Glomerular visceral epithelial cell (primary cell): ENCODE measurements around the gene AIFM3.
A peak's percentile ranks its signal among the peaks of the same experiment; 100 is the strongest.
"Not testable (repeated sequence)": the region's sequence is repeated elsewhere in the genome, so short reads cannot be mapped to it uniquely, and the experiment has no call there.

ENCODE experiments used
- DNase-seq: peaks from one replicate; pipeline ENCODE4 v3.0.0-alpha.2; 2016; ENCODE audit errors: extremely low spot score

Gene AIFM3

GRCh38 chr22:21001601-21002325 lies 34.7 kb downstream of the AIFM3 start, which contains the start of gene THAP7:
Gene THAP7, minus strand, starts transcription at chr22:21002118. Its CDS starts 207 bp downstream, at chr22:21001911.
- peak; percentile 95 for DNase-seq

DNA sequence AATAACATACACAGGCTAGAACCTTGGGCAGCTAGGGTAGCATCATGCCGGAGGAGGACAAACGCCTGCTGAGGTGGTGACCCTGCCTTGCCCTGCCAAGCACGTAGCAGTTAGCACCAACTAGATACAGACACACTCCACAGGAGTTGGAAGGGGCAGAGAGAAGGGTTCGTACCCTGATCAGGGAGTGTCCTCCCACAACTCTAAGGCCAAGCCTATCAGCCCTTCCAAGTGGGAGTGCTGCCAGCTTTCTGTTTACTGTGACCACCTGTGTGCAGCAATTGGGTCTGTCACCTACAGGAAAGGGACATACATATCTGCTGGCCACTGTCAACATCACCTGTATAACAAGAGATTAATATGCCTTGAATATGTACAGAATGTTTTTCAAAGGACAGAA lies 36.7 kb downstream of the AIFM3 start:
- DNase-seq: no peak

DNA sequence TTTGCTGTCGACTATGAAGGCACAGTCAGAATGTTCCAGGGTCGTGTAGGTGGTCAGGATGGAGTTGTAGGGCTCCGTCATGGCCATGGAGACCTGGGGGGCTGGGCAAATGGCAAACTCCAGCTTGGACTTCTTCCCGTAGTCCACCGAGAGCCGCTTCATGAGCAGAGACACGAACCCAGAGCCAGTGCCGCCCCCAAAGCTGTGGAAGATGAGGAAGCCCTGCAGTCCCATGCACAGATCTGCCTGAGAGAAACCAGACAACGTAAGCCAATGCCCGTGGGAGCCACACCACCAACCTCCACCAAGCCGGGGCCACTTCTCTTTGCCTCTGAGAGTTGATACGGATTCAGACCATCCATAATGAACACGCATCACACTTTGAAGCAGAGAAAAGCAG lies 42.2 kb downstream of the AIFM3 start:
- DNase-seq: not testable (repeated sequence)

DNA sequence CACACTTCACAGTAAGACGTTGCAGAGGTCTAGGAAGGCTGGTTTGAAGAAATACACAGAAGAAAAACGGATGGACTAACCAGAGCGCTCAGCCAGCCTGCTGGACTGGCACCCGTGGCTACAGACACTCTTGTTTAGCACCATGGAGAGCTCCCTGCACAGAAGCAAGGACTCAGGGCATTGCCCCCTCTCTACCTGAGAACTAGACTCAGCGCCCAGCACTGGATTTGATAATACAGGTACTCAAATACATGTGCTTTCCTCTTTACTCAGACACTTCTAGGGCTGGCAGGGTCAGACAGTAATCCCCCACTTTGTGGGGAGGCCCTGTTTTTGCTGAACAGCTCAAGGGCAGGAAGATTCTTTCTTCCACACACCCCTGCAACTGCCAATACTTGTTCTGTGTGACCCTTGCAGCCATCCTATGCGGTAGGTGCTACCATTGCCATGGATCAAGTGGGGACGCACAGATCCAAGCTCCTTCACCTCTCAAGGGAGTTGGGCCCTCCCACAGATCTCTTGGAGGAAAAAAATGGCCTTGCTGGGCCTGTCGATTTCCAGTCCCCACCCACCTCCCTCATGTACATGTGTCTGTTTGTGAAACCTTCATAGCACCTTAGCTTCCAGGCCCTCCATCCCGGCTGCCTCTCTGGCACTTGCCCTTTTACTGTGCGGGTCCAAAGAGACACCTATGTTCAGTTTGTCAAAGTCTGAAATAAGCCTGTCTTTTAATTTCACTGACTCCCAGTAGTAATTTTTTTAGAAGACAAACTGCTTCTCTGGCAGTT lies 42.8 kb downstream of the AIFM3 start:
- DNase-seq: peak; percentile 50

- no peak for DNase-seq
Observed at GRCh38 chr22:21010426-21011113, 43.5 kb downstream of the AIFM3 start.

DNA sequence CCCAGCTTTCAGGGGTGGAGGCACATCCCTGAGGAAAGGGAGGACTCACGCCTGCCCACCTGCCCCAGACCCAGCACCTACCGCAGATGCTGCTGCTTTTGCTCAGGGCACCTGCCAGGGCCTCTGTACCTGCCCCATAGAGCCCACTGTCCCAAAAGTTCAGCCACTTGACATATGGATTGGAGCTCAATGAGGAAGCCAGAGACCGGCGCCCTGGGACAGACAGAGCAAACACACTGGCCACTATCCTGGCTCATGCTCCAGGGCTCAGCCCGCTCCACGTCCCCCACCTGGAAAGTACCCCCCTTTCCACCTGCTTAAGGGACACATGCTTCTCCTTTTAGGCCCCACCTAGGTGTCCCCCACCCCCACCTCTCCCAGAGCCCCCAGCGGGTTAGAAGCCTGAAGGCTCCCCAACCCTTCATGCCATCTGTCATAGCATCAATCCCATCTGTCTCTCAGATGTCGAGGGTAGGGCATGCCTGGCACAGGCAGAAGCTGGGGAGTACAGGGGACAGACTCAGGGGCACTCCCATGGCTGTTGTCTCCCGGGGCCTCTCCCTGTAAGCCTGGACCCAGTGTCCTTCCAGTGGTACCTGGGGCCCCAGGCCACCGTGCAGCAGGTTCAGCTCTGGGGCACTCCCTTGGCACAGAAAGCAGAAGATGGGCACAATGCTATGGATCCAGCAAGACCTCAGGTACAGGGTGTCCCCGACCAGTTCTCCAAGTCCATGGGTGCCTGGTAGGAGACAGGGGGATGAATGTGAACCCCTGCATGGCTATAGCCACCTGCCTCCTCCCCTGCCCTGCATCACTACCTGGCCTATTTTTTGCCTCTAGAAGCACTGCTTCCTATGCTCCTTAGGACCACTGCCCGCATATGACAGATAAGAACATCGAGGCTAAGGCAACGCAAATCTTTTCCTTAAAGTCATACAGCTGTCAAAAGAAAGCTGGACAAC lies 45.7 kb downstream of the AIFM3 start:
- no peak for DNase-seq

DNA sequence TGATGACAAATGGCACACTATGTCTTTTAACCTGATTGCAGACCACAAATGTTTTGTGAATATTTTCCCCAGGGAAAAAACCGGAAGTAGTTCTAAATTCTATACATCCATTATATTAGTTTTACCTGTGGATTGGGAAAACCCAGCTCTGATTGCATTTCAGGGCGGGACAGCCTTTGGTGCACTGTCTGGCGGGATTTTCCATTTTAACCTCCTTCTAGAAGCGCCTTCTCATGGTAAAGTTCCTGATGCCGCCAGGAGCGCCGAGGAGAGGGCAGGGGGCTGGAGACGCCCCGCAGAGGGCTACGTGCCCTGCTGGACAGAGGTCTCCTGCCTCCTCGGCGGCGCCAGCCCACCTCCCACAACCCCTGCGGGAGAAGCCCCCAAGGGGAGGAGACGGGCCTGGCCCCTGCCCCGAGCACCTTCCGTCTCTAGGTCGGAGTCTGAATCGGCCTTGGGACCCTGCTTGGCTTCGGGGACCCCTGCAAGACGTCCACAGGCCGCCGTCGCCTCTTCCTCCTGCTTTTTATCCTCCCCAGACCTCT lies 46.7 kb downstream of the AIFM3 start:
- DNase-seq: no peak

- DNase-seq: peak; percentile 86
Observed at GRCh38 chr22:21014202-21014725, 47.2 kb downstream of the AIFM3 start.

- peak; percentile 42 for DNase-seq
Observed at GRCh38 chr22:21014726-21015465, 47.8 kb downstream of the AIFM3 start, which contains the start of gene P2RX6. Gene P2RX6, plus strand, starts transcription at chr22:21015165. Its CDS starts 10 bp downstream, at chr22:21015175.

- no peak for DNase-seq
Observed at GRCh38 chr22:21015466-21016006, 48.5 kb downstream of the AIFM3 start.

GRCh38 chr22:21016644-21017420 lies 49.8 kb downstream of the AIFM3 start:
- DNase-seq: no peak

- no peak for DNase-seq
Observed at GRCh38 chr22:21018314-21018713, 51.3 kb downstream of the AIFM3 start.

GRCh38 chr22:21020802-21021429 lies 53.9 kb downstream of the AIFM3 start:
- DNase-seq: no peak

GRCh38 chr22:21022507-21022906 lies 55.5 kb downstream of the AIFM3 start:
- no peak for DNase-seq

GRCh38 chr22:21022955-21023614 lies 56.0 kb downstream of the AIFM3 start:
- no peak for DNase-seq

DNA sequence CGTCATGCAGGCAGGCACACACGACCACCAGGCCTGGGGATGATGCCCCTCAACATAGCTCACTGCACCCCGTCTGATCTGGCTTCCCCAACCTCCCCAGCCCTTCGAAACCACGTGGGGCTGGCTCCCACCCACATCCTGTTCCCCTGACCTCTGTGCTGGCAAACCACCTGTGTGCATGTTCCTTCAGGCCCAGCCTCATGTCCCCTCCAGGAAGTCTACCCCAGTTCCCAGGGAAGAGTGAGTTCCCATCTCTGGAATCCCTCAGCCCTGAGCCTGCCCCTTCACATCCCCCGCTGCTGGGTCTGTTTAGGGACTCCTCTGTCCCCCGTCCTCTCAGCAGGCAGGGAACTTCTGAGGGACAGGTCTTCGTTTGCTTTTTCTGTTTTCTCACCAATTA lies 58.2 kb downstream of the AIFM3 start:
- DNase-seq: no peak
